Measurements from ENCODE around the gene CNFN.

- no peak for TF ChIP-seq GATA2 (IDR thresholded peaks at IDR 0.05; ENCODE audit: low read depth, low read length)
- TF ChIP-seq GATA3 (IDR thresholded peaks at IDR 0.05; ENCODE audit: low read depth, low read length): no peak
Measured at GRCh38 chr19:42423462-42424344, 33.6 kb upstream of the CNFN start.

All from SH-SY5Y (cell line).